ENCODE data around the gene HOXA7. TPM values are rescaled to one million over a fixed set of nuclear protein-coding genes. Genes with fewer than 3 reads are reported as not detected.

Gene HOXA7
- polyA plus RNA-seq, 1 of the 3 experiments (the other 2 are of a cell fraction) = not detected

DNA sequence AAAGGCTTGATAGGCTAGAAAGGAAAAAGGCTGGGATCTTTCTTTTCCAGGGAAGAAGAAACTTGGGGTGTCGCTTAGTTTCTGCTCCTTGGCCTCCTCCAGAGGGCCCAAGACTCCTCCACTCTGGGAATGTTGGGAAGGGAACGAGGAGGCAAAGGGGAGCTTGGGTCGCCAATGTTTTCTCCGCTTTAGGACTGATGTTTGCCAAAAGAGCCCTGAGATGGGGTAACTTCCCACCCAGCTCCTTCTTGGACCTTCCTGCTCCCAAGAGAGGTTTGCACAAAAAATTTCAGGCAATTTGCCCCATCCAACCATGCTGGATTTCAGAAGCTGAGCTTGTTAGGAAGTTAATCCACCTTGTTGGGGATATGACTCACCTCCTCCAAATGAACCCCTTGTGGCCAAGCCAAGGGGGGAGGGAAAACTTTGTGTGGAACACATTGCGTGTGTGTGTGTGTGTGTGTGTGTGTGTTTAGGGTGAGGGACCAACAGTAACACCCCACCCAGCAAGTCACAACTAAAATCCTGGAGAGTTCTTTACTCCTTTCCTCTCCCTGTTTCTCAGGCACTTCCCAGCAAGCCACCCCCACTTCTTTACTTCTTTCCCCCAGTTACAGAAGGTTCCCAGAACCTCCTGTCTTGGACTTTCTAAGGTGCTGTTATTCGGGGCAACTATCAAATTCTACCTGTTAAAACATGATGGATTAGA lies 45.3 kb downstream of the HOXA7 start:
- Histone ChIP-seq H3K4me2 (no peak overlapping the region), H3K9me3 (no peaks in the 10 kb centered on the region), H3K9ac (no peak overlapping the region), H3K36me3 (replicated peaks in 1 of 2; ENCODE audit: control insufficient read depth in 1 of 2, insufficient read depth in 2 of 2, low read length in 1 of 2) (no peaks in the 10 kb centered on the region), H3F3A (replicated peaks; ENCODE audit: insufficient read depth) (peaks cover 5% of the 10 kb centered on the region), H3K79me2 (ENCODE audit: insufficient read depth) (no peaks in the 10 kb centered on the region), H3K9me2 (no peaks in the 10 kb centered on the region), H2AFZ (ENCODE audit: low read depth) (no peak overlapping the region), H3K4me3 (ENCODE audit: low read depth in 2 of 2, low read length in 1 of 2) (no peak overlapping the region), H4K20me1 (ENCODE audit: insufficient read depth) (no peaks in the 10 kb centered on the region), H3K4me1 (ENCODE audit: control insufficient read depth in 1 of 2, insufficient read depth in 2 of 2, low read depth in 1 of 2, low read length in 1 of 2) (no peaks in the 10 kb centered on the region; a peak in 1 of 4 replicates), H3K27ac (ENCODE audit: low read depth in 2 of 2, low read length in 1 of 2) (no peak overlapping the region), H3K27me3 (ENCODE audit: insufficient read depth) (peaks cover 94% of the 10 kb centered on the region)
- no peak for DNase-seq
- no peak for TF ChIP-seq RXRA (IDR thresholded peaks at IDR 0.05; ENCODE audit: borderline replicate concordance, low read depth)
- ChIA-PET POLR2A (no interaction called here), CTCF (interaction anchor here (0.7 to 1.7 kb wide), 3 partner anchors 14 to 741 kb away, joined by 3 to 4 read pairs (median 4); no protein-coding TSS in a partner anchor)
- WGBS (ENCODE audit: low lambda C conversion rate) = 1% methylated on average over 6 of the region's 6 CpGs

DNA sequence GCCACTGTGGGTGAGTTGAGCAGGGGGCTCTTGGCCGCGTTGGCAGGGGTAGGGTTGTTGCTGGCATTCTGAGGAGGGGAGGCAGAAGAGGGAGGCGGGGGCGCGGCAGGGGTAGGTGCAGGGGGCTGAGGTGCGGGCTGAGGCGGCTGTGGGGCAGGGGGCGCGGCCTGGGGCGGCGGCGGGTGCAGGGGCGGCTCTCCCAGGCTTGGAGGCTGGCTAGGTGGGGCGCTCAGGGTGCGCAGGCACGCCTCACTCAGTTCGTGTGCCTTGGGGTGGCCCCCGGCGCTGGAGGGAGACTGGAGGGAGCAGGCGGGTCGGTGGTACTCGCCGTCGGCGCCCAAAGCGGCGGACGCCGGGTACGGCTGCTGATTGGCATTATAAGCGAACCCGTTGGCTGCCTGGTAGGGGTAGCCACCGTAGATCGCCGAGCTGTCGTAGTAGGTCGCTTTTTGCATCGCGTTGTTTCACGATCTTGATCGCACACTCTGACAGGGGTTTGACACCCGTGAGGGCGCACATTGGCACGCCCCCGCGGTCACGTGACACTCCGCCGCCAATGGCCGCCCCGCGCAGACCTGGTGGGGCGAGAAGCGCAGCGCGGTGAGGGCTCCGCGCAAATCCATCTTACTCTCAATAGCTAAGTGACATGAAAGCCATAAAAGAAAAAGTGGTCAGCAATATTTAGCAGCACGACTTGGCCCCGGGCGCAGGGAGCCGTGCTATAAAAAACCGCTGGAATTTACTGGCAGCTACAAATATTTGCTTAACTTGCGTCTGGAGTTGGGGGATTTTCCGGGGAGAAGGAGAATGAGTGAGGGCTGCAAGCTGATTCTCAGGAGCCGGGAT lies 46.1 kb downstream of the HOXA7 start:
- no peaks in the 10 kb centered on the region for H4K20me1 ChIP-seq (ENCODE audit: insufficient read depth)
- TF ChIP-seq, protein P1, sequence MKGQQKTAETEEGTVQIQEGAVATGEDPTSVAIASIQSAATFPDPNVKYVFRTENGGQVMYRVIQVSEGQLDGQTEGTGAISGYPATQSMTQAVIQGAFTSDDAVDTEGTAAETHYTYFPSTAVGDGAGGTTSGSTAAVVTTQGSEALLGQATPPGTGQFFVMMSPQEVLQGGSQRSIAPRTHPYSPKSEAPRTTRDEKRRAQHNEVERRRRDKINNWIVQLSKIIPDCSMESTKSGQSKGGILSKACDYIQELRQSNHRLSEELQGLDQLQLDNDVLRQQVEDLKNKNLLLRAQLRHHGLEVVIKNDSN (IDR thresholded peaks at IDR 0.05; ENCODE audit: borderline replicate concordance, low read depth) = peak; percentile 73; the same call in 1 of the 2 replicates
- TF ChIP-seq, protein P2, sequence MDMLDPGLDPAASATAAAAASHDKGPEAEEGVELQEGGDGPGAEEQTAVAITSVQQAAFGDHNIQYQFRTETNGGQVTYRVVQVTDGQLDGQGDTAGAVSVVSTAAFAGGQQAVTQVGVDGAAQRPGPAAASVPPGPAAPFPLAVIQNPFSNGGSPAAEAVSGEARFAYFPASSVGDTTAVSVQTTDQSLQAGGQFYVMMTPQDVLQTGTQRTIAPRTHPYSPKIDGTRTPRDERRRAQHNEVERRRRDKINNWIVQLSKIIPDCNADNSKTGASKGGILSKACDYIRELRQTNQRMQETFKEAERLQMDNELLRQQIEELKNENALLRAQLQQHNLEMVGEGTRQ (IDR thresholded peaks at IDR 0.05; ENCODE audit: borderline replicate concordance, low read depth, low read length) = 0 out of 2 replicates have a peak, but pooled peaks have one; percentile 16
- no peak for TF ChIP-seq RAD21 (IDR thresholded peaks at IDR 0.05; ENCODE audit: low read length)
- H3F3A ChIP-seq (replicated peaks; ENCODE audit: insufficient read depth) = peaks cover 5% of the 10 kb centered on the region
- no peaks in the 10 kb centered on the region for H3K36me3 ChIP-seq (replicated peaks in 1 of 2; ENCODE audit: control insufficient read depth in 1 of 2, insufficient read depth in 2 of 2, low read length in 1 of 2)
- H3K9me2 ChIP-seq = no peaks in the 10 kb centered on the region
- 21% methylated on average over 59 of the region's 66 CpGs for whole genome bisulfite sequencing (ENCODE audit: low lambda C conversion rate)
- DNase-seq = peak; percentile 66
- ChIA-PET CTCF (interaction anchor here (1.1 to 1.7 kb wide), 3 partner anchors 15 to 41 kb away, joined by 4 to 8 read pairs (median 4); no protein-coding TSS in a partner anchor), POLR2A (no interaction called here)
- H2AFZ ChIP-seq (ENCODE audit: low read depth) = no peak overlapping the region
- no peak overlapping the region for H3K9ac ChIP-seq
- H3K4me1 ChIP-seq (ENCODE audit: control insufficient read depth in 1 of 2, insufficient read depth in 2 of 2, low read depth in 1 of 2, low read length in 1 of 2) = no peaks in the 10 kb centered on the region; a peak in 1 of 4 replicates
- H3K4me2 ChIP-seq = no peak overlapping the region
- no peak overlapping the region for H3K27ac ChIP-seq (ENCODE audit: low read depth in 2 of 2, low read length in 1 of 2)
- no peak overlapping the region for H3K4me3 ChIP-seq (ENCODE audit: low read depth in 2 of 2, low read length in 1 of 2)
- H3K79me2 ChIP-seq (ENCODE audit: insufficient read depth) = no peaks in the 10 kb centered on the region
- peaks cover 94% of the 10 kb centered on the region for H3K27me3 ChIP-seq (ENCODE audit: insufficient read depth)
- no peaks in the 10 kb centered on the region for H3K9me3 ChIP-seq

Measured in SK-N-SH (cell line).